T-helper 2 cell treated with Interferon-gamma antibody and Interleukin-4, amounts not matched to agents 100 ng/mL and 5 ng/mL, for 36 hours (primary cell): ENCODE results near the gene RNF11. TPM values are rescaled to one million over a fixed set of nuclear protein-coding genes. Genes with fewer than 3 reads are reported as not detected.

ENCODE experiments used
- intact Hi-C: fragments of 100-400 bp; cut with micrococcal nuclease; formaldehyde crosslinking; loops from one replicate; pipeline ENCODE4 v1.15.1; 2023
- total RNA-seq: library from RNA; stranded (reverse); gene quantifications from 2 replicates; pipeline ENCODE4 v1.2.3, GENCODE V29; 2022

Gene RNF11
- total RNA-seq, 1 donor from 2014 or later = 42.7 TPM

DNA sequence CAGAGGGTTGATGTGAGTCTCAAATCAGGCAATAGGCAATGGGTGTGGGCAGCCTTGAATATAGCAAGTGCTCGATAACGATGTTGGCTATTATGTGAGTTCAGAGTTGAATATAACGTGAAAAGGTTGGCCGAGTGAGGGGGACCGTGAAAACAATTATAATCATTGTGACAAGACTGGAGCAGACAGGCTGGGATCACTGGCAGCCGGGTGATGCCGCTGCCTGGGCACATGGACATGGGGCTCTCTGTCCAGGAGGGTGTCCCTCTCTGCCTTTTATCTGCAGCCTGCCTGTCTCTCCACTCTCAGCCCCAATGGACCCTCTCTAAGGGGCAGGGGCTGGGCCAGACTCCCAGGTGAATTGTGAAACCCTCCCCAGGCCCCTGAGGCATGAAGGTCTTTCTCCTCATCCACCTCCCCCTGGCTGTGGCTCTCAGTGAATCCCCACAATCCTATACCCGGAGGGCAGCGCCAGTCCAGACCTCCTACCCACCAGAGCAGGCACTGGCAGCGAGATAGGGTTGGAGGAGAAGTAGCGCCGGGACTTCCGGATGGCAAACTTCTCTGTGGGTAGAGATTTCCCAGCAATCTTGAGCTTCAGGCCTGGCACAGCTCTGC lies 57.9 kb downstream of the RNF11 start:
- intact Hi-C loops = no loop called here

DNA sequence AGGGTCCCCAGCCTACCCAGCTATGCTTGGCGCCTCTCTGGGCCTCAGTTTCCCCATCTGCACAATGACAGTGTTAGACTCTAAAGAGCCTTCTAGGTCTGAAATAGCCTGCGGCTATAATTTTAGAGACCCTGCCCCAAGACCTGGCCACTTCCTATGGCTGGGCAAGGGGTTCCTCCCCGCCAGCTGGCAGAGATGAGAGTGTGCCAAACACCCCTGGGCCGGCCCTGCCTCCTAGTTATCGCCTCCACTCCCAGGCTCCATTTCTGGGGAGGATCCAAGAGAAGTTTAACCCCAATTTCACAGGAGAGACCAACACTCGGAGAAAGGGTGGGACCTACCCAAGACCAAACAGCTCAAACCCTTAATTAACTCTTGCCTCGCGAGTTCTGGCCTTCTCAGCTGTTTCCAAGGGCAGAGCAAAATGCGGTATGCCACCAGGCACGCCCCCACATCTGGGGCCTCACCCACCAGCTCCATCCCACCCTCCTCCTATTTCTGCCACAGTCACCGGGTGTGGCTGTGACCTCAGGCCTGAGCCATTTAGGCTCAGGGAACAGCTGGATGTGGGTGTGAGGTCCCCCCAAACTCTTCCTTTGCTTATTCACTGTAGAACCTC lies 58.6 kb downstream of the RNF11 start:
- intact Hi-C loops = loop anchor here (5.0 kb wide), 1 partner anchor 317 kb away; no protein-coding TSS in a partner anchor

DNA sequence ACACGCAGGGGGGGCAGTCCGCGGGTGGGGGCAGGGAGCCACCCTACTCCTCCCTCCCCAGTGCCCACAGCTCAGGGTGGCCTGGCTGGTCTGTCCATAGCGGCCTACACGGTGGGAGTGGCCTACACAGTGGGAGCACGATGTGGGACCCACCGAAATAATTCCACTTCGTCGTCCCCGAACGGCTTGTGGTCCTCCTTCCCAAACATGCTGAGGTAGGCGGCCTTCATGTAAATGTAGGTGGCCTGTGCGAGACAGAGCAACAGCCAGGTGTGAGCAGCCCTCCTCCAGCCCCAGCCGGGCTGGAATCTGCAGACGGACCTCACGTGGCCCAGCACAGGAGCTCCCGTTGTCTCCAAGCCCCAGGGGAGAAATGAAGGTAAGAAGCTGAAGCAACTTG lies 59.9 kb downstream of the RNF11 start:
- intact Hi-C loops = loop anchor here (2.0 to 5.0 kb wide), 2 partner anchors 107 to 319 kb away; no protein-coding TSS in a partner anchor

DNA sequence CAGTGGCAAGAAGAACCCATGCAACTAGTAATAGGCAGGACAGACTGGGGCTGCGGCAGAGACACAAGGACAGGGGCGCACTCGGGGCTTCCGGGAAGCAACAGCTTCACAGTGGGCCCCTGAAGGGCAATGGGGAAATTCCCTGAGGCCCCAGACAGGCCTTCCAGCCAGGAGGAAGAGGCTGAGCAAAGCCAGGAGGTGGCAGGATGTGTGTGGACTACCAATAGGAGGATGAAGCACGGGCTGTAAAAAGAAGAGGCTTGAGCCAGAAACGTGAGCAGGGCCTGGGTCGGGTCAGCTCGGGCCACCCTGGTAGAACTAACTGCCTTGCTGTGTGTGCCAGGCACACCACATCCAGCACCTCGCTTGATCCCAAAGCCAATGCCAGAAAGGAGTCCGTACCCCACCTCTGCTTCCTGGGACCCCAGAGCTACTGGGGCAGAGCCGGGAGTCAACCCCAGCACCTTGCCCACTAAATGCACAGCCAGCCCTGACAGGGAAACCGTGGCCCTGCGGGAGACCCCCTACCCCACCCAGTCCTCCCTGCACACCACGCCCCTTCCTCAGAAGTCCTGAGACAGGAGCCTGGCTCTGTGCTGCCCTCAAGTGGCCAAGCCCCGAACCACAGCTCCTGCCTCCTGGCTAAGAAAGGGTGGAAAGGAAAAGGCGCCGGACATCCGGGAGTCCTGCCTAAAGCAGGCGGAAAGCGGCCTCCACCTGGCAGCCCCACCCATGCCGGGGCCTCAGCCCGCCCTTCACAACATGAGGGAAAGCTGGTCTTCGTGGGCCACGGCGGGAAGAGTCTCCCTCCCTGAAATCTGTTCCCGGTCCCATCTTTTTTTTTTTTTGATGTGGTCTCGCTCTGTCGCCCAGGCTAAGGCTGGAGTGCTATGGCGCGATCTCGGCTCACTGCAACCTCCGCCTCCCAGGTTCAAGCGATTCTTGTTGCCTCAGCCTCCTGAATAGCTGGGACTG lies 60.6 kb downstream of the RNF11 start:
- intact Hi-C loops = loop anchor here (2.0 to 5.0 kb wide), 2 partner anchors 108 to 319 kb away; no protein-coding TSS in a partner anchor

DNA sequence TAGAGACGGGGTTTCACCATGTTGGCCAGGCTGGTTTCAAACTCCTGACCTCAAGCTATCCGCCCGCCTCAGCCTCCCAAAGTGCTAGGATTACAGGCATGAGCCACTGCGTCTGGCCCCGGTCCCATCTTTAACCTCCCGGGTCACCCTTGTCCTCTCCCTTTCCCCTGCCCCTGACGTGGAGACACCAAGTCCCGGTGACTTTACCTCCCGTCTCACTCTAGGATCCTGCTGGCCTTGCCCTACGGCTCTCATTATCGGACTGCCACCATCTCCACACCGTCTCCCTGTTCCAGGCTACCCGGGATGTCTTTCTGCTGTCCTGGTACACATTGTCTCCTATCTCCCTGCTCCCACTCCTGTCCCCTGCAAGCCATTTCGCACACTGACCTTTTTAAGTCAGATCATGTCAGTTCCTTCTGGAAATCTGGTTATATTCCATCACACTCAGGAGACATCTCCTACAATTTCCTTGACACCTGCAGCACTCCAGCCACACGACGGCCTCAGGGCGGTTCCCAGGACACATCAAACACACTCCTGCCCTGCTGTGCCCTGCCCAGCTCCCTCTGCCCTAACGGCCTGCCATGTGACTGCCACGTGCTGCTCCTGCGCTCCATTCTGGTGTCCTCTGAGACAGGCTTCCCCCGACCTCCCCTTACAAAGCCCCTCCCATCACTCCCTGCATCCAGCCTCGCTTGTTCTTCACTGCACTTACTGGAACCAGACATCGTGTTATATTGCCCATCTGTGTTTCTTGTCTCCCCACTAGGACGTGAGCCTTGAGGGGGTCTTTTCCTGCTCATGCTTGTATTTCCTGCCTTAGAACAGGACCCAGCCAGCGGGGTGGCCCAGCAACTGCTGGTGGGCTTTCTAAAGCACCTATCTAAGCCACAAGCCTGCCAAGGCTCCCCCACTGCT lies 61.6 kb downstream of the RNF11 start:
- intact Hi-C loops = loop anchor here (2.0 to 5.0 kb wide), 2 partner anchors 109 to 320 kb away; no protein-coding TSS in a partner anchor

DNA sequence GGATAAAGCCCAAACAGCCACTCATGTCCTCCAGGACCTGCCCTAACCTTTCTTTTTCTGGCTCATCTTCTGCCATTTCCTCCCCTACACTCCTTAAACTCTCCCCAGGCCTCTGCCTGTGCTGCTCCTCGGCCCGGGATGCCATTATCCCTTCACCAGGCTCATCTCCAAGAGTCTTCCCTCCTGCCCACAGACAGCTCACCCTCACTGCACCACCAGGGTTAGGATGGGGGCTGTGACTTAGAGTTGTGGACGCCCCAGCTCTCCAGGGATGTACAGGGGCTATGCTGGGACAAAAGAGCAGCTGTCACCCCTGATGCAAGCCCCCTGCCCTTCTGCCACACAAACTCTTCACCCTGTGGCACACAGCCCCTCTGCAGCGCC lies 62.2 kb downstream of the RNF11 start:
- intact Hi-C loops = loop anchor here (5.0 kb wide), 1 partner anchor 321 kb away; no protein-coding TSS in a partner anchor

DNA sequence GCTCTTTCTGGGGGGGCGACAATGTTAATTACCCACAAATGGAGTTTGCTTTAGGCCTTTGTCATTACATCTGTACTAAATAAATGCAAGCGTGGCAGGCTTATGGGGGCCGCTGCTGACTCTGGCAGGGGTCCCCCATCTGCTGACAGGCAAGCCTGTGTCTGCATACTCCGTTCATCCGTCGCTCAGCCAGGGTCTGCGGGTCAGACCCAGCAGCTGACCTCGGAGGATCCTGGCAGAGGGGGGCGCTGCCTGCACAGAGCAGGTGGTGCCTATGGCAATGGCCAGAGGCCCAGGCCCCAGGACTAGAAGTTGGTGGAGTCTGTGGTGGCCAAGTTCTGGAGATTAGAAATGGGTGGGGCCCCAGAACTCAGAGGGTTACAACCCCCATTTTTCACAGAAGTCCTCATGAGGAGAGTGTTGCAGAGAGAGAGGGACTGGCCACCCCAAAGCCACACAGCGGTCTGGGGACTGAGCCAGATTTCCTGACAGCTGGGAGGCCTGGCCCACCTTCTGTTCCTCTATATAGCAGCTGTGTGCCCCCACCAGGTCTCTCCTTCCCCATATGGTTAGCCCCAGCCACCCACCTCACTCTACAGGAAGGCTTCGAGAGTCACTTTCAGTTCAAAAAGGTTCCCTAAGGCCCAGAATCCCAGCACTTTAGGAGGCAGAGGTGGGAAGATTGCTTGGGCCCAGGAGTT lies 63.3 kb downstream of the RNF11 start:
- intact Hi-C loops = loop anchor here (5.0 kb wide), 1 partner anchor 322 kb away; no protein-coding TSS in a partner anchor

DNA sequence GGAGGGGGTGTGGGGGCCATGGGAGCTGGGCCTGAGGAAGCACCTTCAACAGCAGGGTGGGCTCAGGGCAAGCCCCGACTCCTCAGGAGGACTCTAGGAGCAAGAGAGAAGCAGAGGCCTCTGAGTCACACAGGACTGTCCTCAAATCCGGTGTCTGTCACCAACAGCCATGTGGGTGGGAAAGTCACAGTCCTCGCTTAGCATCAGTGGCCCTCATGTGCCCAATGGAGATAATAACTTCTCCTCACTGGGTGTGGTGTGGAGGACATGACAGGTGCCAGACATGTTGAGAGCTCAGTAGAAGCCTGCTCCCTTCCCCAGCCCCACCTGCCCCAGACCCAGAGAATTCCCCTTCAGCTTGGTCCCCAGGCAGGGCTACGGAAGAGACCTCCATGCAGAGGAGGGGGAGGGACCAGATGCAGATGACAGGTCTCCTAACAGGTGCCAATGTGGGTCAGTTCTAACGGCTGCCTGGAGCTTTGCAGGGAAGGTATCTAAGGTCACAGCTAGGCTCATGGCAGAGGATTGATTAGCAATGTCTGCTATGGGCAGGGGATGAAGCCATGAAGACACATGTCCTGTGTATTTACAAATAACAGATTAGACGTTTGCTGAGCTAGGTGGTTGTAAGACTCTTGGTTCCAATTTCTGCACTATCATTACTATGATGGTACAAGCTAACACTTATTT lies 64.1 kb downstream of the RNF11 start:
- intact Hi-C loops = loop anchor here (5.0 kb wide), 1 partner anchor 323 kb away; no protein-coding TSS in a partner anchor

DNA sequence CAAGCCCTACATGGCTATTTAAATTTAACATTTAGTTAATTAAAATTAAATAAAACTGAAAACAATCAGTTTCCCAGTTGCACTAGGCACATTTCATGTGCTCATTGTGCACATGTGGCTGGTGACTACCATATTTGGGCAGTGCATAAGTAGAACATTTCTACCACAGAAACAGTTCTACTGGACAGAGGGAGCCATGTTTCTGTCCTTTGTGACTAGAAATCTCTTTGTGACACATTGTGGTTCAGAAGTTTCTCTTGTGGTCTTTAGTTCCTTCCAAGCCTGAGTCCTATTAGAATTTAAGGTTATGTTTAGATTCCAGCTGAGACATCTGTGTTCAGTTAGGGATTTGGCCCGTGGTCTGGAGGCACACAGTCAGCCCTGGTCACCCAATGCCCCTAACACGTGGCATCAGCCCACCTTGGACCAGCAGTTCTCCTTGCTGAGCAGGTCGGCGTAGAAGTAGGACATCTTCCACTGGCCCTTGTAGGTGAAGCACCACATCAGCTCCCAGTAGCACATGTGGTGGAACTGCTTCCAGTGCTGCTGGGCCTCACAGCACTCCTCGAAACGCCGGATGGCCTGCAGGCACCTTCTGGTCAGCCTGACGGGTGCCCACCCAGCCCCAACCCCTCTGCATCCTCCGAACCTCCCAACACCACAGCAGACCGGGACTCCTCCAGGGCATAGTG lies 65.2 kb downstream of the RNF11 start:
- intact Hi-C loops = no loop called here

DNA sequence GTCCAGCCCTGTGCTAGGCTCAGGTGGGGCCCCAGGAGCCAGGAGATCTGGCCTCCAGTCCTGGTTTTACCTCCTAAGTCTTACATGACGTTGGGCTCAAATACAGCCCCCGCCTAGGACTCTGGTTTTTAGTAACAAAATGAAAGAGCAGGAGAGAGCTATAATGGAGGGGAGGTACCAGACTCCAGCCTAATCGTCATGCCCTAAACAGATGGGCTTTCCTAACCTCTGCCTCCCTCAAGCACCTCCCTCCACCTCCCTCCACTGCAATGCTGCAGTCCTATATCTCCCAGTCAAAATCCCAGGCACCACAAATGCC lies 65.7 kb downstream of the RNF11 start:
- intact Hi-C loops = no loop called here

DNA sequence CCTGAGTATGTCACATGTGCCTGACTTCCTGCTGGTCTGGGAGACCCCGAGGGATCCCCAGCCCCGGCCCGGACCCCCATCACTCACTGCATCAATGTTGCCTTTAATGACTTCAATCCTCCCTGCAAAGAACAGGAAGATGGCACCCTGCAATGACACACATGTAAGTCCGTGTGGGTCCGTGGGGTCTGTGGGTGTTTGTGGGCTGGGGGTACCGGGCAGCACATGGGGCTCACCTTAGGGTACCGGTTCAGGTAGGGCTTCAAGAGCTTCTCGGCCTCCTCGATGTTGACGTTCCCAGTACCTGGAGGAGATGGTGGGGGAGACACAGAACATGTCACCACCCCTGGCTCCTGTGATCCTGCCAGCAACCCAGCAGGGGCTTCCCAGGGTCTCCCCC lies 66.2 kb downstream of the RNF11 start:
- intact Hi-C loops = no loop called here

DNA sequence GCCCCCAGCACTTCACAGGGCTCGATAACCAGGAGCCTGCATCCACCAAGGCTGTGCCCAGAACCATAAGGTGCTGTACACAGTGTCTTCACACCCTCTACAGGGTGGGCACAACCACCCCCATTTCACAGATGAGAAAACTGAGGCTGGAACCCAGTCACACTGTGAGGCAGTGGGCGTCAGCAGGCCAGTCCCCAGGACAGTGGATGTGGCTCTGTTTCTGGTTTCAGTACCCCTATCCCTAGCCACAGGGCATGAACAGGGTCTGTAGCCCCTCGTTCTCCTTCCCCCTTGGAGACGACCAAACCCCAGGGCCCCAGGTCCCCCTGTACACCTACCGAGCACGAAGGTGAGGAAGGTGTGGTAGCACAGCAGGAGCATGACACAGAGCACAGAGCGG lies 66.7 kb downstream of the RNF11 start:
- intact Hi-C loops = no loop called here

DNA sequence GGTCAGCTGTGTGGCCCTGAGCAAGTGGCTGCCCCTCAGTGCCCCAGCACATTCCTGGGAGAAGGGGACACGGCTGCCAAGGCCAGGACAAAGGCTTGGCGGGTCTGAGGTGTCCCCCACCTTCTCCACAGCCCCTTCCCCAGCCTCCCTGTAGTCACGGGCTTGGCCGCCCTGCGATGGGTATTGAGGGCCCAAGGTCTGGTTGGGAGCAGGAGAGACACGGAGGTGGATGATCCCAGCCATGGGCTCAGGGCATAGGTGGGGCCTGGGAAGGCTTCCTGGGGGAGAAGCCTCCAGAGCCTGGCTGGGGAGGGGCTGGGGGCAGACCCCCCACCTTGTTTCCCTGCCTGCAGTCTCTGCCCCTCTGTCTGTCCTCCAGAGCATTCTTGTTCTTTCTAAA lies 67.2 kb downstream of the RNF11 start:
- intact Hi-C loops = no loop called here

DNA sequence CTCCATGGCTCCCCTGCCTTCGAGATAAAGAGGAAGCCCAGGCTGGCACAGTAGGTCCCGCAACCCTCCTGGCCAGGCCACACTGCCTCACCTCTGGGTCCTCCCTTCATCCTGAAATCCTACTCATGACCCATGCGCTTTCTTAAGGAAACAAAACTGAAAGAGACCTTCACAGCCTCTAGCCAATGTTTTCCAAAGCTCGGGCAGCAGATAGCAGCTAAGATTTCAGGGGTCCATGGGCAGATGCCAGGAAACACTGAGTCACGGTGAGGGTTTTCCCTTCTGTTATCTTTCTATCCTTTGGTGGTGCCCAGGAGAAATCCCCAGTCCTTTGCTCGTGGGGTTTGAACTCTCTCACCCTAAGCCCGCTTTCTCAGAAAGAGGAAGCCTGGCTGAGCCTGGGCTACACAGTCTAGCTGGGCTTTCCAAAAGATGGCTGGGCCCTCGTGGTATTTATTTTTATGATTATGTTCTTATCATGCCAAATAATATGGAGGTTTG lies 67.7 kb downstream of the RNF11 start:
- intact Hi-C loops = no loop called here

DNA sequence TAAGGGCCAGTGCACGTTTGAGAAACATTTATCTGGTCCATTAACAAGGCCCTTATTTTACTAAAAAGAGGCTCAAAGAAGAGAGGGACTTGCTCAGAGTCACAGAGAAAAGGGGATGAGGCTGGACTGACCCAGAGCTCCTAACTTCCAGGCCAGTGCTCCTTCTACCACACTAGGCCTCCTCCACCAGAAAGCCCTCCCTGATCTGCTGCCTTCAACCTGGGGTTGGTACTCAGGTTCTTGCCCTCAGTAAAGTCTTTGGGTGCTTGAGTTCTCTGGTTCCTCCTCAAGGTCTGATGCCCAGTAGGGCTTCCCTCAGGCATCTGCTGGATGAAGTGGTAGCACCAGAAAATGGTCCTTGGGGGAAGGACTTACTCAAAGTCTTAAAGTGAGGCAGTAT lies 68.3 kb downstream of the RNF11 start:
- intact Hi-C loops = no loop called here

DNA sequence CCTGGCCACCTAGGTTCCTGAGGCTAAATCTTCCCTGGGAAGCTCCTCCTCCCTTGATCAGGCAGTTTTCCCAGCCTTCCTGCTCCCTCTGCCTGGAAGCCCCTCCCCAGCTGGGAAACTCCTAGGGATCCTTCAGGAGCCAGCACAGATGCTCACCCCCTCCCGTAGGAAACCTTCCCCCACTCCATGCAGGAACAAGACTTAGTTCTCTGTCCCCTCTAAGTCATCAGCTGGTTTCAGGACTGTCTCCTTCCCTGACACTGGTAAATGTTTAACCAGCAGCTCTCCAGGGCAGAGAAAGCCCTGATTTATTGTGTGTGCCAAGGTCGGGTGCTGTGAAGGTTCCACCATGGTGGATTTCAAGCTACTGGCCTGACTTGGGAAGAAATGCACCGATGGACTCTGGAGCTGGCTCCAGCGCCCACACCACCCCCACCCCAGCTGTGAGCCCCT lies 69.3 kb downstream of the RNF11 start:
- intact Hi-C loops = no loop called here

DNA sequence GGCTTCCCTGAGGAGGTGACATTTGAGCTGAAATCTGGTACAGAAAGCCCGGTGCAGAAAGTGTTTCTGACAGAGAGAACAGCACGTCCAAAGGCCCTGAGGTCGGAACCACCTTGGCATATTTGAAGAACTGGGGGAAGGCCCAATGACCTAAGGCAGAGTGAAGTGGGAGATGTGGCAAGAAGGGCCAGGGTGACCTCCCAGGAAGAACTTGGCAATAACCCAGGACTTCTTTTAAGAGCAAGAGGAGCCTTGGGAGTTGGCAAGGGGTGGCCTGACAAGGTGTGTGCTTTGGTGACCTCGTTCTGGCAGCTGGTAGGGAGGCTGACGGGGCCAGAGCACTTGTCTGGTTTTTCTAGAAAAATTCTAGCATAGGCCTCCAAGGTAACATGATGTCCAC lies 70.9 kb downstream of the RNF11 start:
- intact Hi-C loops = no loop called here

DNA sequence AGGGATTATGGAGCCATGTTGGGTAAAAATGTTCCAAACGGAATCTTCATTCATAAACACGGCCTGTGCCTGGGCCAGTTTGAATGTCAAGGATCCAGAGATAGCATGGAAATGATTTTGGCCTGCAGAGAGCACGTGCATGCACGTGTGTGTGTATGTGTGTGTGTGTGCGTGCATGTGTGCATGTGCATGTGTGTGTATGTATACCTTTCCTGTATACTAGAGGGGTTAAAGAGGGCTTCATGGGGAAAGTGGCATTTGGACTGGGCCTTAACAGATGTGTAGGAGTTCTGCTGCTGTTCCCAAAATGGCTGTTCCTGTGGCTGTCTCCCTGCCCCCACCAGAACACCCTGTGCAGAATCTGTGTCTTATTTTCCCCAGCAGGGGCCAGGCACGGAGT lies 72.6 kb downstream of the RNF11 start:
- intact Hi-C loops = no loop called here

DNA sequence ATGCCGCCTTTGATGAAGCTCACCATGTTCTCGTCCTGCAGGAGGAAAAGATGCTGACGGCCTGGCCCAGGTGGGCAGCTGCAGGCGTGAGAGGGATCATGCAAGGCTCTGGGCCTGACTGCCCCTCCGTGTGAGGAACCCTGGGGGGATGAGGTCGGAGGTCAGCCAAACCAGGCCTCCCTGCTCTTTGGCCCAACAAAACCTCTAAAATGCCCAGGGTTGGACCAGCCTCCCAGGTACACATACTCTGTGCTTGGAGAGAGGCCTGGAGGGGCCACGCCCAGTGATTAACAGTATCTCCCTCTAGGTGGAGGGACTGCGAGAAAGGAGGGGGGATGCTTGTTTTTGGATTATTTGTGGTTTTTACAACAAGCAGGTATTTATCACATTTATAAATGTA lies 73.2 kb downstream of the RNF11 start:
- intact Hi-C loops = no loop called here
